Measurements from ENCODE around the gene RXRB.

The RXRB gene

GRCh38 chr6:33161354-33162331, 38.8 kb downstream of the RXRB start (continued):
- TF ChIP-seq ZFP69B (tag by site-specific recombination; IDR thresholded peaks at IDR 0.05), result no peak
- TF ChIP-seq ZNF777 (tag by site-specific recombination; IDR thresholded peaks at IDR 0.05; ENCODE audit: borderline replicate concordance), result peak; percentile 86; the same call in 1 of the 2 replicates
- 0 out of 2 replicates have a peak, but pooled peaks have one; percentile 12 for TF ChIP-seq ZNF580 (tag by site-specific recombination; IDR thresholded peaks at IDR 0.05)
- TF ChIP-seq ZNF600 (tag by site-specific recombination; IDR thresholded peaks at IDR 0.05), result peak; percentile 60; the same call in 1 of the 2 replicates
- TF ChIP-seq KLF8 (tag by site-specific recombination; IDR thresholded peaks at IDR 0.05), result peak; percentile 51; the same call in 1 of the 2 replicates
- no peak for TF ChIP-seq ZNF211 (tag by site-specific recombination; IDR thresholded peaks at IDR 0.05; ENCODE audit: low read depth)
- peak; percentile 90 for TF ChIP-seq CTCF (tag by site-specific recombination; IDR thresholded peaks at IDR 0.05)
- TF ChIP-seq ZNF610 (tag by site-specific recombination; IDR thresholded peaks at IDR 0.05; ENCODE audit: borderline replicate concordance), result 0 out of 2 replicates have a peak, but pooled peaks have one; percentile 17
- TF ChIP-seq SCRT2 (tag by site-specific recombination; IDR thresholded peaks at IDR 0.05), result no peak
- peak; percentile 82 for TF ChIP-seq EGR2 (tag by site-specific recombination; IDR thresholded peaks at IDR 0.05; ENCODE audit: low read depth)
- no peak for TF ChIP-seq ZNF513 (tag by site-specific recombination; IDR thresholded peaks at IDR 0.05)
- no peak for TF ChIP-seq ZNF239 (tag by site-specific recombination; IDR thresholded peaks at IDR 0.05)
- peak; percentile 65; the same call in 1 of the 2 replicates for TF ChIP-seq ZNF501 (tag by site-specific recombination; IDR thresholded peaks at IDR 0.05)
- TF ChIP-seq ZSCAN30 (tag by site-specific recombination; IDR thresholded peaks at IDR 0.05), result 0 out of 2 replicates have a peak, but pooled peaks have one; percentile 29
- TF ChIP-seq ZNF654 (tag by site-specific recombination; IDR thresholded peaks at IDR 0.05; ENCODE audit: low read depth), result peak; percentile 49
- peak; percentile 35; the same call in 1 of the 2 replicates for TF ChIP-seq GLIS2 (tag by site-specific recombination; IDR thresholded peaks at IDR 0.05)
- peak; percentile 91 for TF ChIP-seq ZBTB48 (tag by site-specific recombination; IDR thresholded peaks at IDR 0.05)
- peak; percentile 84; the same call in 1 of the 2 replicates for TF ChIP-seq ZNF561 (tag by site-specific recombination; IDR thresholded peaks at IDR 0.05; ENCODE audit: borderline replicate concordance)
- TF ChIP-seq WT1 (tag by site-specific recombination; IDR thresholded peaks at IDR 0.05), result peak; percentile 28
- peak; percentile 72 for TF ChIP-seq ZBTB10 (tag by site-specific recombination; IDR thresholded peaks at IDR 0.05)
- TF ChIP-seq KLF10 (tag by site-specific recombination; IDR thresholded peaks at IDR 0.05), result 0 out of 2 replicates have a peak, but pooled peaks have one; percentile 14
- TF ChIP-seq ZBTB26 (tag by site-specific recombination; optimal IDR thresholded peaks at IDR 0.05), result peak; percentile 84
- TF ChIP-seq GLI4 (tag by site-specific recombination; IDR thresholded peaks at IDR 0.05), result no peak
- TF ChIP-seq ZXDB (tag by site-specific recombination; IDR thresholded peaks at IDR 0.05), result peak; percentile 74
- TF ChIP-seq ZNF692 (tag by site-specific recombination; IDR thresholded peaks at IDR 0.05), result peak; percentile 62; the same call in 1 of the 2 replicates
- TF ChIP-seq ZEB2 (tag by site-specific recombination; IDR thresholded peaks at IDR 0.05), result peak; percentile 38; the same call in 1 of the 2 replicates
- TF ChIP-seq SP3 (tag by site-specific recombination; IDR thresholded peaks at IDR 0.05), result peak; percentile 43; the same call in 1 of the 2 replicates
